ENCODE data around the gene PRPS2. TPM values are rescaled to one million over a fixed set of nuclear protein-coding genes. Genes with fewer than 3 reads are reported as not detected.

PRPS2 gene
- total RNA-seq, 2 donors from 2014 or later, result 10.8 to 20.5 TPM

DNA sequence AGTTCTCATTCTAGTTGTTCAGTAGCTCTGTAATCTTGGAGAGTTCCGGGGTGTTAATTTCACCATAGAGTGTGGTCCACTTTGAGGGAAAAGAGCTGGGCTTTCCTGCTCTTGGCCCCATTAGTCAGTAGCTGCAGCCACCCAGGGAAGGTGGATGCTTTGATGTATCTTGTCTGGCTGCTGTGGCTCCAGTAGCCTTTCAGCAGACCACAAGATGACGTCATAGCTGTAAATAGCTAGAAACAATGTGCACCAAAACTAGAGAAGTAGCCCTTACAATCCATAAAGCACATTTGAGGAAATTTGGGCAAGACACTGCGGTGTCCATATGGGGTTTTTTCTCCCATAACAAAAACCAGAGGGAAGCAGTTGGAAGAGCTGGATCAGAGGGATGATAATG lies 32.9 kb upstream of the PRPS2 start:
- no peak for ATAC-seq (ENCODE audit: insufficient number of reproducible peaks, low FRiP score, low read depth)
- no peak for TF ChIP-seq CTCF (IDR thresholded peaks at IDR 0.05)
- H3K27me3 ChIP-seq (replicated peaks; ENCODE audit: insufficient read depth), result no peaks in the 10 kb centered on the region

DNA sequence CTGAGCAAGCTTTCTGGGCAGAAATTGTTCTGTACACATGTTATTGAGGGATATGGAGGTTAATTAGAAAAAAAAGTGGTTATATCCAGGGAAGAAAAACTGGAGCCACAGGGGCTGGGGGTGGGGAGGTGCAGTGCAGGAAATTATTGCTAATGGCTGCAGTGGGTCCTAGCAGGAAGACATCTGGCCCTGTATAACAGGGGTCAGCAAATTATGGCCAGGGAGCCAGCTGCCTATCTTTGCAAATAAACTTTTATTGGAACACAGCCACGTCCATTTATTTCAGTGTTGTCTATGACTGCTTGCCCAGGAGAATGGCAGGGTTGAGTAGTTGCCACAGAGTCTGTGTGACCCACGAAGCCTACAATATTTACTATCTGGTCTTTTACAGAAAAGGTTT lies 23.4 kb upstream of the PRPS2 start:
- no peaks in the 10 kb centered on the region for H3K36me3 ChIP-seq
- no peak overlapping the region for H3K4me3 ChIP-seq
- no peak for DNase-seq (ENCODE audit: low spot score)
- no peak for ATAC-seq (ENCODE audit: insufficient number of reproducible peaks, low FRiP score, low read depth)
- no peaks in the 10 kb centered on the region for H3K27me3 ChIP-seq (replicated peaks; ENCODE audit: insufficient read depth)
- no peaks in the 10 kb centered on the region for H3K4me1 ChIP-seq (ENCODE audit: control insufficient read depth in 1 of 2, low read depth in 2 of 2)
- TF ChIP-seq CTCF (IDR thresholded peaks at IDR 0.05), result no peak
- H3K9me3 ChIP-seq, result no peaks in the 10 kb centered on the region
- H3K27ac ChIP-seq, result no peak overlapping the region

More for the DNA sequence above, 32.9 kb upstream of the PRPS2 start:
- H3K27ac ChIP-seq, result no peak overlapping the region
- H3K9me3 ChIP-seq, result no peaks in the 10 kb centered on the region
- H3K4me3 ChIP-seq, result no peak overlapping the region
- H3K4me1 ChIP-seq (ENCODE audit: control insufficient read depth in 1 of 2, low read depth in 2 of 2), result no peaks in the 10 kb centered on the region
- no peaks in the 10 kb centered on the region for H3K36me3 ChIP-seq
- no peak for DNase-seq (ENCODE audit: low spot score)

GRCh38 chrX:12768491-12768890 lies 22.7 kb upstream of the PRPS2 start:
- H3K36me3 ChIP-seq, result no peaks in the 10 kb centered on the region
- no peaks in the 10 kb centered on the region for H3K4me1 ChIP-seq (ENCODE audit: control insufficient read depth in 1 of 2, low read depth in 2 of 2)
- ATAC-seq (ENCODE audit: insufficient number of reproducible peaks, low FRiP score, low read depth) (no peak), DNase-seq (ENCODE audit: low spot score) (no peak)
- H3K9me3 ChIP-seq, result no peaks in the 10 kb centered on the region
- TF ChIP-seq CTCF (IDR thresholded peaks at IDR 0.05), result no peak
- H3K4me3 ChIP-seq, result no peak overlapping the region
- H3K27me3 ChIP-seq (replicated peaks; ENCODE audit: insufficient read depth), result no peaks in the 10 kb centered on the region
- no peak overlapping the region for H3K27ac ChIP-seq

GRCh38 chrX:12770440-12770839 lies 20.8 kb upstream of the PRPS2 start:
- DNase-seq (ENCODE audit: low spot score) (no peak), ATAC-seq (ENCODE audit: insufficient number of reproducible peaks, low FRiP score, low read depth) (no peak)
- Histone ChIP-seq H3K9me3 (no peaks in the 10 kb centered on the region), H3K27ac (no peak overlapping the region), H3K36me3 (no peaks in the 10 kb centered on the region), H3K4me3 (no peak overlapping the region), H3K27me3 (replicated peaks; ENCODE audit: insufficient read depth) (no peaks in the 10 kb centered on the region), H3K4me1 (ENCODE audit: control insufficient read depth in 1 of 2, low read depth in 2 of 2) (no peaks in the 10 kb centered on the region)
- peak; percentile 32 for TF ChIP-seq CTCF (IDR thresholded peaks at IDR 0.05)

- H3K9me3 ChIP-seq, result no peaks in the 10 kb centered on the region
- H3K27me3 ChIP-seq (replicated peaks; ENCODE audit: insufficient read depth), result no peaks in the 10 kb centered on the region
- no peak for ATAC-seq (ENCODE audit: insufficient number of reproducible peaks, low FRiP score, low read depth)
- no peak for DNase-seq (ENCODE audit: low spot score)
- H3K27ac ChIP-seq, result no peak overlapping the region
- no peak overlapping the region for H3K4me3 ChIP-seq
- TF ChIP-seq CTCF (IDR thresholded peaks at IDR 0.05), result no peak
- no peaks in the 10 kb centered on the region for H3K4me1 ChIP-seq (ENCODE audit: control insufficient read depth in 1 of 2, low read depth in 2 of 2)
- no peaks in the 10 kb centered on the region for H3K36me3 ChIP-seq
Measured at GRCh38 chrX:12771445-12772069, 19.7 kb upstream of the PRPS2 start.
